ENCODE results near the gene ARFIP1. TPM values are rescaled to one million over a fixed set of nuclear protein-coding genes. Genes with fewer than 3 reads are reported as not detected.

The ARFIP1 gene
- total RNA-seq, 1 donor: 61.3 TPM

DNA sequence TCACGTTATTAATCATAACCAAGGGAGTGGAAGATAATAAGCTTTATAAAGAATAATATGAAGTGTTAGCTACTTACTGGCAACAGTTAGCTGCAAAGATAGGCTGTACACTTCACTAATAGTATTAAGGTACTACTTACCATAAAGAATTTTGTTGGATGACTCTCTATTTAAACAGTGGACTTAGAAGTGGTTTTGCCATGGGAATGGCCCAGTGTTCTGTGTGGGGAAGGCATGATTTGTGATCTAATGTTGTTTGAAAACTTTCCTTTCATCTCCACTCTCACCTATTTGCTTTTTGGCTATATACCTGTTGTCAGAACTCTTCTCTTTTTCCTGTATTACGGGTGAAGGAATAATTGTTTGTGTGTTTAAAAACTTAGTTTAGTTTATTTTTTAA is 179.3 kb downstream of the ARFIP1 start:
- H3K4me3 ChIP-seq (ENCODE audit: low read depth, low read length): no peak overlapping the region
- TF ChIP-seq, protein P1, sequence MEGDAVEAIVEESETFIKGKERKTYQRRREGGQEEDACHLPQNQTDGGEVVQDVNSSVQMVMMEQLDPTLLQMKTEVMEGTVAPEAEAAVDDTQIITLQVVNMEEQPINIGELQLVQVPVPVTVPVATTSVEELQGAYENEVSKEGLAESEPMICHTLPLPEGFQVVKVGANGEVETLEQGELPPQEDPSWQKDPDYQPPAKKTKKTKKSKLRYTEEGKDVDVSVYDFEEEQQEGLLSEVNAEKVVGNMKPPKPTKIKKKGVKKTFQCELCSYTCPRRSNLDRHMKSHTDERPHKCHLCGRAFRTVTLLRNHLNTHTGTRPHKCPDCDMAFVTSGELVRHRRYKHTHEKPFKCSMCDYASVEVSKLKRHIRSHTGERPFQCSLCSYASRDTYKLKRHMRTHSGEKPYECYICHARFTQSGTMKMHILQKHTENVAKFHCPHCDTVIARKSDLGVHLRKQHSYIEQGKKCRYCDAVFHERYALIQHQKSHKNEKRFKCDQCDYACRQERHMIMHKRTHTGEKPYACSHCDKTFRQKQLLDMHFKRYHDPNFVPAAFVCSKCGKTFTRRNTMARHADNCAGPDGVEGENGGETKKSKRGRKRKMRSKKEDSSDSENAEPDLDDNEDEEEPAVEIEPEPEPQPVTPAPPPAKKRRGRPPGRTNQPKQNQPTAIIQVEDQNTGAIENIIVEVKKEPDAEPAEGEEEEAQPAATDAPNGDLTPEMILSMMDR (IDR thresholded peaks at IDR 0.05; ENCODE audit: insufficient read depth, low read depth, low read length): no peak
- no peak for DNase-seq (ENCODE audit: low read depth)

DNA sequence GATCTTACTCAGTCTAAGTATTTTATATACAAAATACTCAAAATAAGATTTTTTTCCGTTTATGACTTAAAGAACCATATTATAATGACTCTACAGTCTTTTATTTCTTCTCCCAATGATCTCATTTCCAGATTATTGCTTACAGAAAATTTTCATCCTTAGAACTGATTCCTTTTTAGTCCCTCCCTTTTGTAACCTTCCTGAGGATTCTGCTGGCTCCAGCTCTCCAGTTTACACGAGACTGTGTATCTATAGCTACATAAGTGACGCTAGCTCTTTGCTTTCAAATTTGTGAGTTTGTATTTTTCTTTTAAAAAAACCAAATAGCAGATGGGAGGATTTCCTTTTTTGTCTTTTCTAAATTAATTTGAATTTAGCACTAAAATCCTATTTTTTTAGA is 180.3 kb downstream of the ARFIP1 start:
- TF ChIP-seq, protein P1 (IDR thresholded peaks at IDR 0.05; ENCODE audit: insufficient read depth, low read depth, low read length): no peak
- DNase-seq (ENCODE audit: low read depth): no peak
- H3K4me3 ChIP-seq (ENCODE audit: low read depth, low read length): no peak overlapping the region

DNA sequence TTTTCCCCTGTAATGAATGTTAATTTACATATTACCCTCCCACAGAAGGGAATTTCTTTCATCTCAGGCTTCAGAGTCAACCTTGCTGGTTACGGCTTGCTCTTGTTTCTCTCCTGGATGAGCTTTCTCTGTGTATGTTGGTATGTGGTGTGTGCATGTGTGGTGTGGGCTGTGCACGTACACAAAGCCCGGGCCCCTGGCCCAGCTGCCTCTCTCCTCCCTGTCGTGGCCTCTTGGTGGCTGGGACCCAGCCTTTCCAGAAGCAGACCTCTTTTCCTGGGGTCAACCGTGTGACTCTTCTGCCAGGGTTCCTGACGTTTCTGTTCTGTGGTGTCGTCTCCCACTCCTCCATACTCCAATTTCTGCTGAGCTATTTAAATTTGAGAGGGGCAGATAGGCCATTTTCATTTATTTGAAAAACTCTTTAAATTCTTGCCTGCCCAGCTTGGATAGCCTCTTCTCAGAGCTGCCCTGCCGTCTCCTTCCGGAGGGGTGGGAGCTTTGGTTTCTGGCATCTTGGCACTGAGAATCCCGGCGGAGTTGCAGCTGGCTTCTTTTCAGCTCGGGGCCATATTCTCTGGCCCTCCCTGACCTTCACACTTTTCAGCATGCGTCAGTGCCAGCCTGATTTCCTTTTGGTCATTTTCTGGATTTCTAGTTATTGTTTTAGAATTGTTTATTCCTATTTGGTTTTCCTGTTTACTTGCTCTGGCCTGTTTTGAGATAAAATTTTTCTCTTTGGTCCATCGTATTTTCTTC is 181.4 kb downstream of the ARFIP1 start:
- H3K4me3 ChIP-seq (ENCODE audit: low read depth, low read length): no peak overlapping the region
- TF ChIP-seq, protein P1 (IDR thresholded peaks at IDR 0.05; ENCODE audit: insufficient read depth, low read depth, low read length): no peak

DNA sequence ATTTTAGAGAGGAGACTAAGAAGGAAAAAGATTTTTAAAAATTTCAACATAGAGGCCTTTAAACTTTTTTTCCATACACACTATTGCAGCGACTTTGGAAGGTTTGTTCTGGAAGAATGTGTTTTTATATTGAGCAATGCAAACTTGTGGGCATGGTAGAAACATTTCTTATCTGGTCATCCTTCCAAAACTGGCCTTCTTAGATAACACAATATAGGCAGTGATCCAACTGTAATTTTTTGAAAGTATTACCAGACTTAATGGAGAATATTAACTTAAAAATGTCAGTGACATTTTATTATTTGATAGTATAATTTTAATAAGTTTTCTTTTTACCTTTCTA is 182.0 kb downstream of the ARFIP1 start:
- TF ChIP-seq, protein P1 (IDR thresholded peaks at IDR 0.05; ENCODE audit: insufficient read depth, low read depth, low read length): no peak
- peak; percentile 48 for DNase-seq (ENCODE audit: low read depth)
- no peak overlapping the region for H3K4me3 ChIP-seq (ENCODE audit: low read depth, low read length)

More for the DNA sequence above, 181.4 kb downstream of the ARFIP1 start:
- DNase-seq (ENCODE audit: low read depth): no peak

Other genes starting within 250 kb of the ARFIP1 start
- 48.3 and 79.5 TPM in 2 replicates for gene FBXW7, start 243.9 kb upstream of the ARFIP1 start, total RNA-seq
- gene TMEM154, start 100.0 kb upstream of the ARFIP1 start, total RNA-seq: 8.1 and 11.2 TPM in 2 replicates
- gene TIGD4, start 224 bp upstream of the ARFIP1 start, total RNA-seq: under 0.01 TPM in 2 replicates
- gene FHDC1, start 156.4 kb downstream of the ARFIP1 start, total RNA-seq: 0.32 and 1.7 TPM in 2 replicates